ENCODE measurements around the gene TTLL7. TPM values are rescaled to one million over a fixed set of nuclear protein-coding genes. Genes with fewer than 3 reads are reported as not detected.

Gene TTLL7
- polyA plus RNA-seq, 2 of the 4 experiments (the other 2 are of a cell fraction): 1.6 to 5.7 TPM

DNA sequence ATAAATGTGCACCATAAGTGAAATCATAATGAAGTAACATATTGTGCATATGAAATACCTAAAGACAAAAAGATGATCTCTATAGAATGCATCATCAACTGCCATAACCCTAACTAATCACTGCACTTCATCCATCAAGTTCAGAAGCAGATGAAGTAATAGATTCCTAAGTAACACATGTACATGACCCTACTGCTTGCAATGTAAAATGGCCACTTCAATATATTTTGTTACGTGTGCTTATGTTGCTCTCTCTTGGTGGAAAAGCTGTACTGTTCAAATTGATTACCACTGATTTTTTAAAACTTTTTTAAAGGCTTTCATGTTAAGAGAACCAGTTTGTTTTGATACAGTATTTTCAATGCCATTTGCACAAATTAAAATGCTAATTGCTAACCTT is 141.8 kb downstream of the TTLL7 start:
- DNase-seq (ENCODE audit: low read depth in 1 of 2, low spot score in 1 of 2) (peak in 1 of 2 experiments; percentile 6), ATAC-seq (no peak)

GRCh38 chr1:83856381-83856780 is 142.6 kb downstream of the TTLL7 start:
- ChIA-PET POLR2A (no interaction called here), CTCF (no interaction called here)

More for the DNA sequence above, 141.8 kb downstream of the TTLL7 start:
- no peak overlapping the region for H3K4me3 ChIP-seq
- ChIA-PET CTCF (no interaction called here), POLR2A (no interaction called here)
- no peaks in the 10 kb centered on the region for H3K9me3 ChIP-seq
- FAIRE-seq: no peak
- no peak overlapping the region for H3K27ac ChIP-seq
- no peaks in the 10 kb centered on the region for H3K4me1 ChIP-seq
- WGBS (ENCODE audit: missing lambda C conversion rate): 33% methylated on average over 1 of the region's 1 CpG
- no peak overlapping the region for H3K4me2 ChIP-seq
- no peak for TF ChIP-seq CHD2 (IDR thresholded peaks at IDR 0.05; ENCODE audit: low read length, partially characterized antibody)
- TF ChIP-seq CBX8 (IDR thresholded peaks at IDR 0.05): no peak
- TF ChIP-seq, protein P1, sequence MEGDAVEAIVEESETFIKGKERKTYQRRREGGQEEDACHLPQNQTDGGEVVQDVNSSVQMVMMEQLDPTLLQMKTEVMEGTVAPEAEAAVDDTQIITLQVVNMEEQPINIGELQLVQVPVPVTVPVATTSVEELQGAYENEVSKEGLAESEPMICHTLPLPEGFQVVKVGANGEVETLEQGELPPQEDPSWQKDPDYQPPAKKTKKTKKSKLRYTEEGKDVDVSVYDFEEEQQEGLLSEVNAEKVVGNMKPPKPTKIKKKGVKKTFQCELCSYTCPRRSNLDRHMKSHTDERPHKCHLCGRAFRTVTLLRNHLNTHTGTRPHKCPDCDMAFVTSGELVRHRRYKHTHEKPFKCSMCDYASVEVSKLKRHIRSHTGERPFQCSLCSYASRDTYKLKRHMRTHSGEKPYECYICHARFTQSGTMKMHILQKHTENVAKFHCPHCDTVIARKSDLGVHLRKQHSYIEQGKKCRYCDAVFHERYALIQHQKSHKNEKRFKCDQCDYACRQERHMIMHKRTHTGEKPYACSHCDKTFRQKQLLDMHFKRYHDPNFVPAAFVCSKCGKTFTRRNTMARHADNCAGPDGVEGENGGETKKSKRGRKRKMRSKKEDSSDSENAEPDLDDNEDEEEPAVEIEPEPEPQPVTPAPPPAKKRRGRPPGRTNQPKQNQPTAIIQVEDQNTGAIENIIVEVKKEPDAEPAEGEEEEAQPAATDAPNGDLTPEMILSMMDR (IDR thresholded peaks at IDR 0.05): no peak
- TF ChIP-seq RAD21 (conservative IDR thresholded peaks at IDR 0.05 in 1 of 2, IDR thresholded peaks at IDR 0.05 in 1 of 2): peak; percentile 11 to 28; a peak in 1 of 5 replicates
- TF ChIP-seq TFCP2L1 (CRISPR knock-in tag; IDR thresholded peaks at IDR 0.05): no peak
- TF ChIP-seq, protein P2, sequence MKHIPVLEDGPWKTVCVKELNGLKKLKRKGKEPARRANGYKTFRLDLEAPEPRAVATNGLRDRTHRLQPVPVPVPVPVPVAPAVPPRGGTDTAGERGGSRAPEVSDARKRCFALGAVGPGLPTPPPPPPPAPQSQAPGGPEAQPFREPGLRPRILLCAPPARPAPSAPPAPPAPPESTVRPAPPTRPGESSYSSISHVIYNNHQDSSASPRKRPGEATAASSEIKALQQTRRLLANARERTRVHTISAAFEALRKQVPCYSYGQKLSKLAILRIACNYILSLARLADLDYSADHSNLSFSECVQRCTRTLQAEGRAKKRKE (CRISPR knock-in tag; IDR thresholded peaks at IDR 0.05; ENCODE audit: low read depth): no peak
- TF ChIP-seq, protein P3, sequence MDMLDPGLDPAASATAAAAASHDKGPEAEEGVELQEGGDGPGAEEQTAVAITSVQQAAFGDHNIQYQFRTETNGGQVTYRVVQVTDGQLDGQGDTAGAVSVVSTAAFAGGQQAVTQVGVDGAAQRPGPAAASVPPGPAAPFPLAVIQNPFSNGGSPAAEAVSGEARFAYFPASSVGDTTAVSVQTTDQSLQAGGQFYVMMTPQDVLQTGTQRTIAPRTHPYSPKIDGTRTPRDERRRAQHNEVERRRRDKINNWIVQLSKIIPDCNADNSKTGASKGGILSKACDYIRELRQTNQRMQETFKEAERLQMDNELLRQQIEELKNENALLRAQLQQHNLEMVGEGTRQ (IDR thresholded peaks at IDR 0.05): no peak

GRCh38 chr1:83854456-83854855 is 144.5 kb downstream of the TTLL7 start:
- no CpG with 5 or more reads among the region's 1 CpG for WGBS (ENCODE audit: missing lambda C conversion rate)
- no peak overlapping the region for H3K27ac ChIP-seq
- H3K9me3 ChIP-seq: no peaks in the 10 kb centered on the region
- H3K4me2 ChIP-seq: no peak overlapping the region
- no peak overlapping the region for H3K4me3 ChIP-seq
- DNase-seq (ENCODE audit: low read depth in 1 of 2, low spot score in 1 of 2) (no peak), FAIRE-seq (no peak), ATAC-seq (no peak)
- no peaks in the 10 kb centered on the region for H3K4me1 ChIP-seq
- POLR2A ChIA-PET: no interaction called here
- TF ChIP-seq BCL3 (IDR thresholded peaks at IDR 0.05): no peak
- no peak for TF ChIP-seq NR3C1 (IDR thresholded peaks at IDR 0.05)
- TF ChIP-seq FOSL2 (IDR thresholded peaks at IDR 0.05): no peak
- no peak for TF ChIP-seq FOSL2 (CRISPR knock-in tag; IDR thresholded peaks at IDR 0.05)
- no peak for TF ChIP-seq TP53 (CRISPR knock-in tag; IDR thresholded peaks at IDR 0.05)
- TF ChIP-seq, protein P4, sequence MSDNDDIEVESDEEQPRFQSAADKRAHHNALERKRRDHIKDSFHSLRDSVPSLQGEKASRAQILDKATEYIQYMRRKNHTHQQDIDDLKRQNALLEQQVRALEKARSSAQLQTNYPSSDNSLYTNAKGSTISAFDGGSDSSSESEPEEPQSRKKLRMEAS (IDR thresholded peaks at IDR 0.05): no peak
- no peak for TF ChIP-seq EP300 (IDR thresholded peaks at IDR 0.05)
- no peak for TF ChIP-seq RCOR1 (IDR thresholded peaks at IDR 0.05; ENCODE audit: low read depth, low read length)
- TF ChIP-seq MAZ (IDR thresholded peaks at IDR 0.05; ENCODE audit: borderline replicate concordance, low read depth, low read length): no peak
- no peak for TF ChIP-seq CEBPB (IDR thresholded peaks at IDR 0.05)
- TF ChIP-seq HDAC2 (IDR thresholded peaks at IDR 0.05): no peak
- no peak for TF ChIP-seq KDM1A (IDR thresholded peaks at IDR 0.05; ENCODE audit: low read depth)
- no peak for TF ChIP-seq RARB (CRISPR knock-in tag; IDR thresholded peaks at IDR 0.05)
- TF ChIP-seq REST (IDR thresholded peaks at IDR 0.05): no peak
- no peak for TF ChIP-seq EHMT2 (IDR thresholded peaks at IDR 0.05; ENCODE audit: low read depth)
- no peak for TF ChIP-seq HOXB5 (CRISPR knock-in tag; IDR thresholded peaks at IDR 0.05)
- no peak for TF ChIP-seq JUN (IDR thresholded peaks at IDR 0.05)
- CTCF ChIA-PET: no interaction called here

More at GRCh38 chr1:83856381-83856780, 142.6 kb downstream of the TTLL7 start:
- Histone ChIP-seq H3K27ac (no peak overlapping the region), H3K4me3 (no peak overlapping the region), H3K9me3 (no peaks in the 10 kb centered on the region), H3K4me2 (no peak overlapping the region), H3K4me1 (no peaks in the 10 kb centered on the region)
- FAIRE-seq (no peak), ATAC-seq (no peak), DNase-seq (ENCODE audit: low read depth in 1 of 2, low spot score in 1 of 2) (no peak)
- TF ChIP-seq, protein P5, sequence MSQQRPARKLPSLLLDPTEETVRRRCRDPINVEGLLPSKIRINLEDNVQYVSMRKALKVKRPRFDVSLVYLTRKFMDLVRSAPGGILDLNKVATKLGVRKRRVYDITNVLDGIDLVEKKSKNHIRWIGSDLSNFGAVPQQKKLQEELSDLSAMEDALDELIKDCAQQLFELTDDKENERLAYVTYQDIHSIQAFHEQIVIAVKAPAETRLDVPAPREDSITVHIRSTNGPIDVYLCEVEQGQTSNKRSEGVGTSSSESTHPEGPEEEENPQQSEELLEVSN (IDR thresholded peaks at IDR 0.05; ENCODE audit: borderline replicate concordance, low read depth): no peak
- no peak for TF ChIP-seq CEBPB (IDR thresholded peaks at IDR 0.05)
- TF ChIP-seq ZFP36 (IDR thresholded peaks at IDR 0.05; ENCODE audit: borderline replicate concordance, partially characterized antibody): no peak
- TF ChIP-seq FOSB (CRISPR knock-in tag; IDR thresholded peaks at IDR 0.05): no peak
- no peak for TF ChIP-seq FOXS1 (CRISPR knock-in tag; IDR thresholded peaks at IDR 0.05)
- TF ChIP-seq RNF2 (IDR thresholded peaks at IDR 0.05; ENCODE audit: borderline replicate concordance, low read depth): no peak
- TF ChIP-seq NR3C1 (IDR thresholded peaks at IDR 0.05): no peak
- WGBS (ENCODE audit: missing lambda C conversion rate): 16% methylated on average over 2 of the region's 2 CpGs
